ENCODE measurements around the gene CLECL1. TPM values are rescaled to one million over a fixed set of nuclear protein-coding genes. Genes with fewer than 3 reads are reported as not detected.

The CLECL1 gene
- total and polyA plus RNA-seq, 2 of the 13 experiments (the other 11 are each of a cell fraction or from before 2014, with no cell fraction given): not detected

GRCh38 chr12:9700606-9700956 is 32.3 kb downstream of the CLECL1 start (continued):
- TF ChIP-seq, protein P1, sequence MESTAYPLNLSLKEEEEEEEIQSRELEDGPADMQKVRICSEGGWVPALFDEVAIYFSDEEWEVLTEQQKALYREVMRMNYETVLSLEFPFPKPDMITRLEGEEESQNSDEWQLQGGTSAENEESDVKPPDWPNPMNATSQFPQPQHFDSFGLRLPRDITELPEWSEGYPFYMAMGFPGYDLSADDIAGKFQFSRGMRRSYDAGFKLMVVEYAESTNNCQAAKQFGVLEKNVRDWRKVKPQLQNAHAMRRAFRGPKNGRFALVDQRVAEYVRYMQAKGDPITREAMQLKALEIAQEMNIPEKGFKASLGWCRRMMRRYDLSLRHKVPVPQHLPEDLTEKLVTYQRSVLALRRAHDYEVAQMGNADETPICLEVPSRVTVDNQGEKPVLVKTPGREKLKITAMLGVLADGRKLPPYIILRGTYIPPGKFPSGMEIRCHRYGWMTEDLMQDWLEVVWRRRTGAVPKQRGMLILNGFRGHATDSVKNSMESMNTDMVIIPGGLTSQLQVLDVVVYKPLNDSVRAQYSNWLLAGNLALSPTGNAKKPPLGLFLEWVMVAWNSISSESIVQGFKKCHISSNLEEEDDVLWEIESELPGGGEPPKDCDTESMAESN (CRISPR knock-in tag; conservative IDR thresholded peaks at IDR 0.05): no peak
- no peak for TF ChIP-seq TIGD3 (CRISPR knock-in tag; IDR thresholded peaks at IDR 0.05; ENCODE audit: borderline replicate concordance)

DNA sequence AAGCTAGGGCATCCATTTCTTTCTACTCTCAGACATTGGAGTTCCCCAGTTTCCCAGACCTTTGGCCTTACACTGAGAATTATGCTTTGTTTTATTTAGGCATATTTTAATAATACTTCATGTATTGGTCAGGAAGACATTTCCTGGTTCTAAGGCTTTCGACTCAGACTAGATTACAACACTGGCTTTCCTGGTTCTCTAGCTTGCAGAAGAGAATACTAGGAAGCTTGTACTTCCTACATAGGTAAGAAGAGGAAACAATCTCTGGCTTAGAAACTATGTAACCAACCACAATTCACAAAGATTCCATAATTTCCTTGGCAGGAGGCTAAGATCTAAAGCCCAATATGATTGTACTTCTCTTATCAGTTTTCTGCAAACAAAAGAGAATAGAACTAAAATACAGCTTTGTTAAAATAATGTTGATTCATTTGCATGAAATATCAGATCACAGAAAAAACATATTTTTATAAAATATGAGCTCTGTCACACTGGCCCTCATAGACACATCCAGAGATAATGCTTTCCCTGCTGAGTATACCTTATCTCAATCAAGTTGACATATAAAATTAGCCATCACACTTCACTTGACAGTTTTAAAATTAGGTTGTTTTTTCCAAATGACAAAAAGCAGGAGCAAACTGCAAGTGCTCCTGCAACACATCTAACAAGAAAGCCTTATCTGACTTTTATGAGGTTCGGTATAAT is 32.8 kb downstream of the CLECL1 start:
- Histone ChIP-seq H3K79me2 (ENCODE audit: insufficient read depth, low read length) (no peaks in the 10 kb centered on the region), H3K9ac (ENCODE audit: insufficient read depth, low read depth, low read length) (no peak overlapping the region), H3K4me2 (ENCODE audit: low read depth, low read length) (no peak overlapping the region), H3K9me3 (ENCODE audit: low read length) (no peaks in the 10 kb centered on the region), H3K4me3 (replicated peaks in 1 of 3; ENCODE audit: insufficient read depth in 1 of 3, low read depth in 2 of 3, low read length in 3 of 3) (no peak overlapping the region), H4K20me1 (ENCODE audit: insufficient read depth, low read length) (no peaks in the 10 kb centered on the region), H3K36me3 (replicated peaks in 1 of 2; ENCODE audit: control insufficient read depth in 1 of 2, insufficient read depth in 2 of 2, low read length in 2 of 2) (no peaks in the 10 kb centered on the region), H3K27me3 (ENCODE audit: control insufficient read depth in 1 of 2, insufficient read depth in 2 of 2, low read length in 2 of 2) (no peaks in the 10 kb centered on the region), H3K4me1 (ENCODE audit: insufficient read depth, low read length) (no peaks in the 10 kb centered on the region), H2AFZ (ENCODE audit: low read length) (no peak overlapping the region), H3K27ac (ENCODE audit: extremely low read length, insufficient read depth, low read length) (no peak overlapping the region)
- no peak for FAIRE-seq
- ATAC-seq: no peak
- intact Hi-C loops (cut with micrococcal nuclease; ENCODE audit: unreplicated experiment) (no loop called here), in situ Hi-C loops (cut with HindIII; ENCODE audit: extremely low pct_ligation_motif_present, low pct_unique_long_range_greater_than_20kb) (no loop called here)
- no TSS peak for BruUV-seq (replicated peaks)
- CTCF ChIA-PET (ENCODE audit: low intra/inter-chr PET ratio, low total read pairs): no interaction called here
- DNase-seq (ENCODE audit: low spot score): no peak
- 88% methylated on average over 2 of the region's 2 CpGs for WGBS (ENCODE audit: low lambda C conversion rate)
- POLR2A ChIA-PET: no interaction called here
- no peak for TF ChIP-seq ZNF687 (CRISPR knock-in tag; IDR thresholded peaks at IDR 0.05)
- TF ChIP-seq ZNF333 (CRISPR knock-in tag; IDR thresholded peaks at IDR 0.05; ENCODE audit: borderline replicate concordance): no peak

Data from HepG2 (cell line).